WTC11 (cell line): Measurements from ENCODE around the gene ARSK. TPM values are rescaled to one million over a fixed set of nuclear protein-coding genes. Genes with fewer than 3 reads are reported as not detected.

Source experiments
- ATAC-seq: fragments of 200-7000 bp; cut with Tn5 transposase; 2 replicates; pipeline ENCODE4 v1.10.0; 2021; ENCODE audit warnings: mild to moderate bottlenecking, moderate library complexity
- CTCF ChIA-PET: fragments of 300-600 bp; sonication (Branson Sonifier 250); formaldehyde crosslinking; loops from one replicate; lab custom pipeline; 2021; ENCODE audit warnings: antibody characterized with exemption; lab: Charles Lee
- POLR2A ChIA-PET: fragments of 350-600 bp; sonication (Branson Sonifier 250); formaldehyde crosslinking; loops from one replicate; lab custom pipeline; 2021; ENCODE audit warnings: antibody characterized with exemption; lab: Charles Lee
- DNase-seq: peaks from one replicate; pipeline ENCODE4 v3.0.0; 2021; ENCODE audit warnings: low spot score
- H3K27ac Mint-ChIP-seq: 2 replicates; pipeline ENCODE4 v1.8.0; 2021; ENCODE audit warnings: mixed read lengths
- H3K27me3 Mint-ChIP-seq: 2 replicates; pipeline ENCODE4 v1.8.0; 2021; ENCODE audit warnings: low read depth, mild to moderate bottlenecking, moderate library complexity, mixed read lengths
- H3K36me3 Mint-ChIP-seq: 2 replicates; pipeline ENCODE4 v1.8.0; 2021; ENCODE audit warnings: mixed read lengths
- H3K4me1 Mint-ChIP-seq: 2 replicates; pipeline ENCODE4 v1.8.0; 2022; ENCODE audit warnings: mixed read lengths
- H3K4me3 Mint-ChIP-seq: 2 replicates; pipeline ENCODE4 v1.8.0; 2021; ENCODE audit warnings: mild to moderate bottlenecking, moderate library complexity, mixed read lengths
- H3K9me3 Mint-ChIP-seq: 2 replicates; pipeline ENCODE4 v1.8.0; 2021; ENCODE audit warnings: mixed read lengths
- ATF1 ChIP-seq: sonication (generic); formaldehyde crosslinking; IDR thresholded peaks from 2 replicates; pipeline ENCODE4 v1.8.1; 2023; ENCODE audit warnings: mild to moderate bottlenecking, moderate library complexity, missing genetic modification reagents
- GABPB1 ChIP-seq: sonication (generic); formaldehyde crosslinking; IDR thresholded peaks from 2 replicates; pipeline ENCODE4 v1.8.1; 2023; ENCODE audit warnings: mild to moderate bottlenecking, missing genetic modification reagents
- JAZF1 ChIP-seq: fragments of 250-450 bp; sonication (Bioruptor Pico); IDR thresholded peaks from 2 replicates; pipeline ENCODE4 v1.9.0; 2021; ENCODE audit warnings: moderate library complexity, mild to moderate bottlenecking, inconsistent platforms
- KAT7 ChIP-seq: sonication (generic); formaldehyde crosslinking; IDR thresholded peaks from 2 replicates; pipeline ENCODE4 v1.8.1; 2023; ENCODE audit warnings: missing genetic modification reagents, mild to moderate bottlenecking, borderline replicate concordance
- MXD4 ChIP-seq: fragments of 250-450 bp; sonication (Bioruptor Pico); IDR thresholded peaks from 2 replicates; pipeline ENCODE4 v1.8.0; 2021; ENCODE audit warnings: mild to moderate bottlenecking, moderate library complexity, borderline replicate concordance
- NFATC4 ChIP-seq: fragments of 250-450 bp; sonication (Bioruptor Pico); IDR thresholded peaks from 2 replicates; pipeline ENCODE4 v1.9.0; 2021; ENCODE audit warnings: mild to moderate bottlenecking
- NR3C1 ChIP-seq: sonication (generic); formaldehyde crosslinking; conservative IDR thresholded peaks from 2 replicates; pipeline ENCODE4 v1.8.1; 2023; ENCODE audit warnings: low read depth, mild to moderate bottlenecking, missing genetic modification reagents
- PRRX2 ChIP-seq: fragments of 250-450 bp; sonication (Bioruptor Pico); IDR thresholded peaks from 2 replicates; pipeline ENCODE4 v1.8.0; 2021; ENCODE audit warnings: mild to moderate bottlenecking
- SMAD3 ChIP-seq: sonication (generic); formaldehyde crosslinking; IDR thresholded peaks from 2 replicates; pipeline ENCODE4 v1.8.0; 2022; ENCODE audit warnings: missing genetic modification reagents, mild to moderate bottlenecking, borderline replicate concordance
- SP1 ChIP-seq: sonication (generic); formaldehyde crosslinking; conservative IDR thresholded peaks from 2 replicates; pipeline ENCODE4 v1.8.1; 2022; ENCODE audit warnings: missing genetic modification reagents
- total RNA-seq: library from RNA; stranded (reverse); gene quantifications from 3 replicates; pipeline ENCODE4 v1.2.3, GENCODE V29; 2021
- TF ChIP-seq, protein P1 (sequence below): sonication (generic); formaldehyde crosslinking; IDR thresholded peaks from 2 replicates; pipeline ENCODE4 v1.8.1; 2023; ENCODE audit warnings: mild to moderate bottlenecking, missing genetic modification reagents, borderline replicate concordance
- TF ChIP-seq, protein P2 (sequence below): sonication (generic); formaldehyde crosslinking; IDR thresholded peaks from 2 replicates; pipeline ENCODE4 v1.8.0; 2023; ENCODE audit warnings: mild to moderate bottlenecking, missing genetic modification reagents
- TF ChIP-seq, protein P3 (sequence below): sonication (generic); formaldehyde crosslinking; IDR thresholded peaks from 2 replicates; pipeline ENCODE4 v1.8.0; 2022; ENCODE audit warnings: mild to moderate bottlenecking, missing genetic modification reagents
- TF ChIP-seq, protein P4 (sequence below): sonication (generic); formaldehyde crosslinking; IDR thresholded peaks from 2 replicates; pipeline ENCODE4 v1.8.0; 2022; ENCODE audit warnings: missing genetic modification reagents
- TF ChIP-seq, protein P5 (sequence below): fragments of 250-450 bp; sonication (Bioruptor Pico); IDR thresholded peaks from 2 replicates; pipeline ENCODE4 v1.9.0; 2021; ENCODE audit warnings: mild to moderate bottlenecking, borderline replicate concordance
- TF ChIP-seq, protein P6 (sequence below): sonication (generic); formaldehyde crosslinking; IDR thresholded peaks from 2 replicates; pipeline ENCODE4 v1.8.1; 2023; ENCODE audit warnings: mild to moderate bottlenecking, missing genetic modification reagents, moderate library complexity
- TF ChIP-seq, protein P7 (sequence below): sonication (generic); formaldehyde crosslinking; IDR thresholded peaks from 2 replicates; pipeline ENCODE4 v1.8.1; 2023; ENCODE audit warnings: mild to moderate bottlenecking, missing genetic modification reagents

Gene ARSK
- total RNA-seq, 1 experiment from 2014 or later: 15.1 TPM

DNA sequence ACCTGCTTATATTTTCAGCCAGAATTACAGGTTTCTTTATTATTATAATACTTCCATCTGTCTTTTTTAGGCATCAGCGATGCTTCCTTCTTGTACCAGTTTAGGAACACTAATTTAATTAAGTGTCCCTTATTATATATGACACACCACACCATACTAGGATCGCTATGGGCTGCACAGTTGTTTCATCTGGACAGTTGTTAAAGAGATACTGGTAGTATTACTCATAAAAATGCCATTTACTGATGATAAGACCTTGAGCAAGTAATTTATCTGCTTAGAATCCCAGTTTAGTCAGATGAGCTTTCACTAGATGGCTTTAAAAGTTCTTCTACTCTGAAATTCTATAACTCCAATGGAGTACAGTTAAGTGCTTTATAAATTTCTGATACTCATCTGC lies 17.1 kb downstream of the ARSK start:
- H3K9me3 Mint-ChIP-seq: peaks cover 5% of the 10 kb centered on the region
- H3K27ac Mint-ChIP-seq: no peak overlapping the region
- POLR2A ChIA-PET: no interaction called here
- H3K36me3 Mint-ChIP-seq: peaks cover 20% of the 10 kb centered on the region
- ATAC-seq: no peak
- no peak for DNase-seq
- no peak overlapping the region for H3K4me3 Mint-ChIP-seq
- no peaks in the 10 kb centered on the region for H3K4me1 Mint-ChIP-seq
- CTCF ChIA-PET: no interaction called here
- H3K27me3 Mint-ChIP-seq: no peaks in the 10 kb centered on the region
- TF ChIP-seq SP1 (CRISPR knock-in tag) (no peak), NFATC4 (CRISPR knock-in tag) (no peak), GABPB1 (CRISPR knock-in tag) (no peak), SMAD3 (CRISPR knock-in tag) (no peak), MXD4 (CRISPR knock-in tag) (no peak), KAT7 (no peak)
- TF ChIP-seq, protein P1, sequence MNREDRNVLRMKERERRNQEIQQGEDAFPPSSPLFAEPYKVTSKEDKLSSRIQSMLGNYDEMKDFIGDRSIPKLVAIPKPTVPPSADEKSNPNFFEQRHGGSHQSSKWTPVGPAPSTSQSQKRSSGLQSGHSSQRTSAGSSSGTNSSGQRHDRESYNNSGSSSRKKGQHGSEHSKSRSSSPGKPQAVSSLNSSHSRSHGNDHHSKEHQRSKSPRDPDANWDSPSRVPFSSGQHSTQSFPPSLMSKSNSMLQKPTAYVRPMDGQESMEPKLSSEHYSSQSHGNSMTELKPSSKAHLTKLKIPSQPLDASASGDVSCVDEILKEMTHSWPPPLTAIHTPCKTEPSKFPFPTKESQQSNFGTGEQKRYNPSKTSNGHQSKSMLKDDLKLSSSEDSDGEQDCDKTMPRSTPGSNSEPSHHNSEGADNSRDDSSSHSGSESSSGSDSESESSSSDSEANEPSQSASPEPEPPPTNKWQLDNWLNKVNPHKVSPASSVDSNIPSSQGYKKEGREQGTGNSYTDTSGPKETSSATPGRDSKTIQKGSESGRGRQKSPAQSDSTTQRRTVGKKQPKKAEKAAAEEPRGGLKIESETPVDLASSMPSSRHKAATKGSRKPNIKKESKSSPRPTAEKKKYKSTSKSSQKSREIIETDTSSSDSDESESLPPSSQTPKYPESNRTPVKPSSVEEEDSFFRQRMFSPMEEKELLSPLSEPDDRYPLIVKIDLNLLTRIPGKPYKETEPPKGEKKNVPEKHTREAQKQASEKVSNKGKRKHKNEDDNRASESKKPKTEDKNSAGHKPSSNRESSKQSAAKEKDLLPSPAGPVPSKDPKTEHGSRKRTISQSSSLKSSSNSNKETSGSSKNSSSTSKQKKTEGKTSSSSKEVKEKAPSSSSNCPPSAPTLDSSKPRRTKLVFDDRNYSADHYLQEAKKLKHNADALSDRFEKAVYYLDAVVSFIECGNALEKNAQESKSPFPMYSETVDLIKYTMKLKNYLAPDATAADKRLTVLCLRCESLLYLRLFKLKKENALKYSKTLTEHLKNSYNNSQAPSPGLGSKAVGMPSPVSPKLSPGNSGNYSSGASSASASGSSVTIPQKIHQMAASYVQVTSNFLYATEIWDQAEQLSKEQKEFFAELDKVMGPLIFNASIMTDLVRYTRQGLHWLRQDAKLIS (CRISPR knock-in tag): no peak
- TF ChIP-seq, protein P2, sequence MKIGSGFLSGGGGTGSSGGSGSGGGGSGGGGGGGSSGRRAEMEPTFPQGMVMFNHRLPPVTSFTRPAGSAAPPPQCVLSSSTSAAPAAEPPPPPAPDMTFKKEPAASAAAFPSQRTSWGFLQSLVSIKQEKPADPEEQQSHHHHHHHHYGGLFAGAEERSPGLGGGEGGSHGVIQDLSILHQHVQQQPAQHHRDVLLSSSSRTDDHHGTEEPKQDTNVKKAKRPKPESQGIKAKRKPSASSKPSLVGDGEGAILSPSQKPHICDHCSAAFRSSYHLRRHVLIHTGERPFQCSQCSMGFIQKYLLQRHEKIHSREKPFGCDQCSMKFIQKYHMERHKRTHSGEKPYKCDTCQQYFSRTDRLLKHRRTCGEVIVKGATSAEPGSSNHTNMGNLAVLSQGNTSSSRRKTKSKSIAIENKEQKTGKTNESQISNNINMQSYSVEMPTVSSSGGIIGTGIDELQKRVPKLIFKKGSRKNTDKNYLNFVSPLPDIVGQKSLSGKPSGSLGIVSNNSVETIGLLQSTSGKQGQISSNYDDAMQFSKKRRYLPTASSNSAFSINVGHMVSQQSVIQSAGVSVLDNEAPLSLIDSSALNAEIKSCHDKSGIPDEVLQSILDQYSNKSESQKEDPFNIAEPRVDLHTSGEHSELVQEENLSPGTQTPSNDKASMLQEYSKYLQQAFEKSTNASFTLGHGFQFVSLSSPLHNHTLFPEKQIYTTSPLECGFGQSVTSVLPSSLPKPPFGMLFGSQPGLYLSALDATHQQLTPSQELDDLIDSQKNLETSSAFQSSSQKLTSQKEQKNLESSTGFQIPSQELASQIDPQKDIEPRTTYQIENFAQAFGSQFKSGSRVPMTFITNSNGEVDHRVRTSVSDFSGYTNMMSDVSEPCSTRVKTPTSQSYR (CRISPR knock-in tag): no peak
- TF ChIP-seq, protein P3, sequence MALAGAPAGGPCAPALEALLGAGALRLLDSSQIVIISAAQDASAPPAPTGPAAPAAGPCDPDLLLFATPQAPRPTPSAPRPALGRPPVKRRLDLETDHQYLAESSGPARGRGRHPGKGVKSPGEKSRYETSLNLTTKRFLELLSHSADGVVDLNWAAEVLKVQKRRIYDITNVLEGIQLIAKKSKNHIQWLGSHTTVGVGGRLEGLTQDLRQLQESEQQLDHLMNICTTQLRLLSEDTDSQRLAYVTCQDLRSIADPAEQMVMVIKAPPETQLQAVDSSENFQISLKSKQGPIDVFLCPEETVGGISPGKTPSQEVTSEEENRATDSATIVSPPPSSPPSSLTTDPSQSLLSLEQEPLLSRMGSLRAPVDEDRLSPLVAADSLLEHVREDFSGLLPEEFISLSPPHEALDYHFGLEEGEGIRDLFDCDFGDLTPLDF (CRISPR knock-in tag): no peak

DNA sequence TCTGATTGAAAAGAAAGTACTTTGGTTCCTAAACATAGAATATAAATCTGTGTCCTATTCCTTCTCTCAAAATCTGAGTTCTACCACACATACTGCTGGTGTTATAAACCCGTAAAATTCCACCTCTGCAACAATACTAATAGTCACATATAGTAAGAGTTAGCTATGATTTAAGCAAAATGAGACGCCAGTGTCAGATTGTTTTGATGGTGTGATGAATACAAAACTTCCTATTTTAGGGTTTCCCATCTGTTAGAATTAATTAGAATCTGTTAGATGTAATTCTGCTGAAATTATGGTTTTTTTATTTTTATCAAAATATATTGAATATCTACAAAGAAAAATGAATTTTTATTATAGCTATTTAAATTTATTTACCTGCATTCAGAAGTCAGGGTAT lies 26.7 kb downstream of the ARSK start:
- no peaks in the 10 kb centered on the region for H3K27me3 Mint-ChIP-seq
- no peaks in the 10 kb centered on the region for H3K4me1 Mint-ChIP-seq
- H3K27ac Mint-ChIP-seq: no peak overlapping the region
- DNase-seq: no peak
- H3K4me3 Mint-ChIP-seq: no peak overlapping the region
- ATAC-seq: no peak
- POLR2A ChIA-PET: no interaction called here
- H3K9me3 Mint-ChIP-seq: no peaks in the 10 kb centered on the region
- CTCF ChIA-PET: no interaction called here
- H3K36me3 Mint-ChIP-seq: no peaks in the 10 kb centered on the region; the same call in 1 of the 2 replicates
- TF ChIP-seq NR3C1 (CRISPR knock-in tag) (no peak), ATF1 (CRISPR knock-in tag) (no peak), PRRX2 (CRISPR knock-in tag) (no peak), JAZF1 (CRISPR knock-in tag) (no peak)
- TF ChIP-seq, protein P4, sequence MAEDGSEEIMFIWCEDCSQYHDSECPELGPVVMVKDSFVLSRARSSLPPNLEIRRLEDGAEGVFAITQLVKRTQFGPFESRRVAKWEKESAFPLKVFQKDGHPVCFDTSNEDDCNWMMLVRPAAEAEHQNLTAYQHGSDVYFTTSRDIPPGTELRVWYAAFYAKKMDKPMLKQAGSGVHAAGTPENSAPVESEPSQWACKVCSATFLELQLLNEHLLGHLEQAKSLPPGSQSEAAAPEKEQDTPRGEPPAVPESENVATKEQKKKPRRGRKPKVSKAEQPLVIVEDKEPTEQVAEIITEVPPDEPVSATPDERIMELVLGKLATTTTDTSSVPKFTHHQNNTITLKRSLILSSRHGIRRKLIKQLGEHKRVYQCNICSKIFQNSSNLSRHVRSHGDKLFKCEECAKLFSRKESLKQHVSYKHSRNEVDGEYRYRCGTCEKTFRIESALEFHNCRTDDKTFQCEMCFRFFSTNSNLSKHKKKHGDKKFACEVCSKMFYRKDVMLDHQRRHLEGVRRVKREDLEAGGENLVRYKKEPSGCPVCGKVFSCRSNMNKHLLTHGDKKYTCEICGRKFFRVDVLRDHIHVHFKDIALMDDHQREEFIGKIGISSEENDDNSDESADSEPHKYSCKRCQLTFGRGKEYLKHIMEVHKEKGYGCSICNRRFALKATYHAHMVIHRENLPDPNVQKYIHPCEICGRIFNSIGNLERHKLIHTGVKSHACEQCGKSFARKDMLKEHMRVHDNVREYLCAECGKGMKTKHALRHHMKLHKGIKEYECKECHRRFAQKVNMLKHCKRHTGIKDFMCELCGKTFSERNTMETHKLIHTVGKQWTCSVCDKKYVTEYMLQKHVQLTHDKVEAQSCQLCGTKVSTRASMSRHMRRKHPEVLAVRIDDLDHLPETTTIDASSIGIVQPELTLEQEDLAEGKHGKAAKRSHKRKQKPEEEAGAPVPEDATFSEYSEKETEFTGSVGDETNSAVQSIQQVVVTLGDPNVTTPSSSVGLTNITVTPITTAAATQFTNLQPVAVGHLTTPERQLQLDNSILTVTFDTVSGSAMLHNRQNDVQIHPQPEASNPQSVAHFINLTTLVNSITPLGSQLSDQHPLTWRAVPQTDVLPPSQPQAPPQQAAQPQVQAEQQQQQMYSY (CRISPR knock-in tag): no peak
- TF ChIP-seq, protein P5, sequence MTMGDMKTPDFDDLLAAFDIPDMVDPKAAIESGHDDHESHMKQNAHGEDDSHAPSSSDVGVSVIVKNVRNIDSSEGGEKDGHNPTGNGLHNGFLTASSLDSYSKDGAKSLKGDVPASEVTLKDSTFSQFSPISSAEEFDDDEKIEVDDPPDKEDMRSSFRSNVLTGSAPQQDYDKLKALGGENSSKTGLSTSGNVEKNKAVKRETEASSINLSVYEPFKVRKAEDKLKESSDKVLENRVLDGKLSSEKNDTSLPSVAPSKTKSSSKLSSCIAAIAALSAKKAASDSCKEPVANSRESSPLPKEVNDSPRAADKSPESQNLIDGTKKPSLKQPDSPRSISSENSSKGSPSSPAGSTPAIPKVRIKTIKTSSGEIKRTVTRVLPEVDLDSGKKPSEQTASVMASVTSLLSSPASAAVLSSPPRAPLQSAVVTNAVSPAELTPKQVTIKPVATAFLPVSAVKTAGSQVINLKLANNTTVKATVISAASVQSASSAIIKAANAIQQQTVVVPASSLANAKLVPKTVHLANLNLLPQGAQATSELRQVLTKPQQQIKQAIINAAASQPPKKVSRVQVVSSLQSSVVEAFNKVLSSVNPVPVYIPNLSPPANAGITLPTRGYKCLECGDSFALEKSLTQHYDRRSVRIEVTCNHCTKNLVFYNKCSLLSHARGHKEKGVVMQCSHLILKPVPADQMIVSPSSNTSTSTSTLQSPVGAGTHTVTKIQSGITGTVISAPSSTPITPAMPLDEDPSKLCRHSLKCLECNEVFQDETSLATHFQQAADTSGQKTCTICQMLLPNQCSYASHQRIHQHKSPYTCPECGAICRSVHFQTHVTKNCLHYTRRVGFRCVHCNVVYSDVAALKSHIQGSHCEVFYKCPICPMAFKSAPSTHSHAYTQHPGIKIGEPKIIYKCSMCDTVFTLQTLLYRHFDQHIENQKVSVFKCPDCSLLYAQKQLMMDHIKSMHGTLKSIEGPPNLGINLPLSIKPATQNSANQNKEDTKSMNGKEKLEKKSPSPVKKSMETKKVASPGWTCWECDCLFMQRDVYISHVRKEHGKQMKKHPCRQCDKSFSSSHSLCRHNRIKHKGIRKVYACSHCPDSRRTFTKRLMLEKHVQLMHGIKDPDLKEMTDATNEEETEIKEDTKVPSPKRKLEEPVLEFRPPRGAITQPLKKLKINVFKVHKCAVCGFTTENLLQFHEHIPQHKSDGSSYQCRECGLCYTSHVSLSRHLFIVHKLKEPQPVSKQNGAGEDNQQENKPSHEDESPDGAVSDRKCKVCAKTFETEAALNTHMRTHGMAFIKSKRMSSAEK: no peak
- TF ChIP-seq, protein P6, sequence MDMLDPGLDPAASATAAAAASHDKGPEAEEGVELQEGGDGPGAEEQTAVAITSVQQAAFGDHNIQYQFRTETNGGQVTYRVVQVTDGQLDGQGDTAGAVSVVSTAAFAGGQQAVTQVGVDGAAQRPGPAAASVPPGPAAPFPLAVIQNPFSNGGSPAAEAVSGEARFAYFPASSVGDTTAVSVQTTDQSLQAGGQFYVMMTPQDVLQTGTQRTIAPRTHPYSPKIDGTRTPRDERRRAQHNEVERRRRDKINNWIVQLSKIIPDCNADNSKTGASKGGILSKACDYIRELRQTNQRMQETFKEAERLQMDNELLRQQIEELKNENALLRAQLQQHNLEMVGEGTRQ (CRISPR knock-in tag): no peak
- TF ChIP-seq, protein P7, sequence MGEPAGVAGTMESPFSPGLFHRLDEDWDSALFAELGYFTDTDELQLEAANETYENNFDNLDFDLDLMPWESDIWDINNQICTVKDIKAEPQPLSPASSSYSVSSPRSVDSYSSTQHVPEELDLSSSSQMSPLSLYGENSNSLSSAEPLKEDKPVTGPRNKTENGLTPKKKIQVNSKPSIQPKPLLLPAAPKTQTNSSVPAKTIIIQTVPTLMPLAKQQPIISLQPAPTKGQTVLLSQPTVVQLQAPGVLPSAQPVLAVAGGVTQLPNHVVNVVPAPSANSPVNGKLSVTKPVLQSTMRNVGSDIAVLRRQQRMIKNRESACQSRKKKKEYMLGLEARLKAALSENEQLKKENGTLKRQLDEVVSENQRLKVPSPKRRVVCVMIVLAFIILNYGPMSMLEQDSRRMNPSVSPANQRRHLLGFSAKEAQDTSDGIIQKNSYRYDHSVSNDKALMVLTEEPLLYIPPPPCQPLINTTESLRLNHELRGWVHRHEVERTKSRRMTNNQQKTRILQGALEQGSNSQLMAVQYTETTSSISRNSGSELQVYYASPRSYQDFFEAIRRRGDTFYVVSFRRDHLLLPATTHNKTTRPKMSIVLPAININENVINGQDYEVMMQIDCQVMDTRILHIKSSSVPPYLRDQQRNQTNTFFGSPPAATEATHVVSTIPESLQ: no peak
